CD14-positive monocyte (primary cell): ENCODE data around the gene NT5C3B. TPM values are rescaled to one million over a fixed set of nuclear protein-coding genes. Genes with fewer than 3 reads are reported as not detected.

Experiments
- DNase-seq, 3 donors: peaks; one replicate each; pipeline ENCODE4 v3.0.0-alpha.2; 2011 to 2022
- H2AFZ ChIP-seq: 2 replicates; pipeline ENCODE4 v1.6.0; 2012; ENCODE audit warnings: mild to moderate bottlenecking, low read depth, low read length, inconsistent platforms; ENCODE audit not compliant: insufficient read depth, poor library complexity, severe bottlenecking
- H3K27ac ChIP-seq, 2 donors: 1 replicate in 1 of 2; 2 replicates in 1 of 2; pipeline ENCODE4 v1.5.1; 2012 to 2013; ENCODE audit warnings: low read length in 2 of 2, control low read depth in 1 of 2, inconsistent platforms in 1 of 2, low read depth in 1 of 2, mild to moderate bottlenecking in 1 of 2
- H3K27me3 ChIP-seq, 2 donors: one replicate each; pipeline versions ENCODE4 v1.6.0 to v1.6.1; 2011 to 2013; ENCODE audit warnings: low read length in 2 of 2; ENCODE audit not compliant: control insufficient read depth in 2 of 2, insufficient read depth in 2 of 2
- H3K36me3 ChIP-seq, 2 donors: replicated peaks in 1 of 2; 1 replicate in 1 of 2; 2 replicates in 1 of 2; pipeline versions ENCODE4 v1.5.1 to v1.6.1; 2012 to 2013; ENCODE audit warnings: low read length in 2 of 2, control low read depth in 1 of 2, inconsistent platforms in 1 of 2, mild to moderate bottlenecking in 1 of 2; ENCODE audit not compliant: insufficient read depth in 2 of 2, control insufficient read depth in 1 of 2
- H3K4me1 ChIP-seq, 2 donors: 1 replicate in 1 of 2; 2 replicates in 1 of 2; pipeline versions ENCODE4 v1.5.1 to v1.6.1; 2012 to 2013; ENCODE audit warnings: low read length in 2 of 2, control low read depth in 1 of 2, inconsistent platforms in 1 of 2, mild to moderate bottlenecking in 1 of 2, moderate library complexity in 1 of 2; ENCODE audit not compliant: insufficient read depth in 2 of 2, control insufficient read depth in 1 of 2
- H3K4me2 ChIP-seq: replicated peaks from 2 replicates; pipeline ENCODE3; 2012; ENCODE audit warnings: low read length, moderate library complexity, mild to moderate bottlenecking; ENCODE audit not compliant: poor library complexity, severe bottlenecking; ENCODE audit errors: extremely low read depth
- H3K4me3 ChIP-seq, 3 experiments: fragments of 200-600 bp in 1 of 3; sonication (generic) in 1 of 3; replicated peaks in 1 of 3; 1 replicate in 2 of 3; 2 replicates in 1 of 3; pipeline ENCODE4 v1.5.1; 2011 to 2013; ENCODE audit warnings: low read length in 3 of 3, mild to moderate bottlenecking in 3 of 3, control low read depth in 2 of 3, low read depth in 2 of 3, inconsistent platforms in 1 of 3, moderate library complexity in 1 of 3
- H3K79me2 ChIP-seq: 2 replicates; pipeline ENCODE4 v1.6.0; 2012; ENCODE audit warnings: mild to moderate bottlenecking, control low read depth, inconsistent platforms, low read length, moderate library complexity; ENCODE audit not compliant: insufficient read depth
- H3K9ac ChIP-seq: 2 replicates; pipeline ENCODE4 v1.6.0; 2017; ENCODE audit warnings: low read length, mild to moderate bottlenecking; ENCODE audit not compliant: insufficient read depth, poor library complexity, severe bottlenecking
- H3K9me3 ChIP-seq, 2 donors: replicated peaks in 1 of 2; 1 replicate in 1 of 2; 2 replicates in 1 of 2; pipeline versions ENCODE4 v1.5.1 to v1.6.1; 2012 to 2013; ENCODE audit warnings: low read length in 2 of 2, control low read depth in 1 of 2; ENCODE audit not compliant: control insufficient read depth in 1 of 2, insufficient read depth in 1 of 2
- H4K20me1 ChIP-seq: 2 replicates; pipeline ENCODE4 v1.6.0; 2012; ENCODE audit warnings: mild to moderate bottlenecking, low read length, control low read depth, moderate library complexity; ENCODE audit not compliant: insufficient read depth
- H3K27ac Mint-ChIP-seq, 7 donors: one replicate each; pipeline ENCODE4 v1.8.0; 2020; ENCODE audit warnings: mild to moderate bottlenecking in 7 of 7, mixed read lengths in 7 of 7, moderate library complexity in 6 of 7, inconsistent platforms in 2 of 7
- H3K27me3 Mint-ChIP-seq, 3 donors: one replicate each; pipeline ENCODE4 v1.8.0; 2021 to 2022; ENCODE audit warnings: low read depth in 3 of 3, mild to moderate bottlenecking in 3 of 3, mixed read lengths in 3 of 3, moderate library complexity in 3 of 3, inconsistent platforms in 1 of 3
- H3K36me3 Mint-ChIP-seq, 2 donors: one replicate each; pipeline ENCODE4 v1.8.0; 2020; ENCODE audit warnings: mixed read lengths in 2 of 2, inconsistent platforms in 1 of 2, mild to moderate bottlenecking in 1 of 2
- H3K4me1 Mint-ChIP-seq: one replicate; pipeline ENCODE4 v1.8.0; 2020; ENCODE audit warnings: mild to moderate bottlenecking, mixed read lengths
- H3K4me3 Mint-ChIP-seq, 2 donors: one replicate each; pipeline ENCODE4 v1.8.0; 2020; ENCODE audit warnings: mild to moderate bottlenecking in 2 of 2, mixed read lengths in 2 of 2, moderate library complexity in 1 of 2
- H3K9me3 Mint-ChIP-seq, 7 donors: one replicate each; pipeline ENCODE4 v1.8.0; 2020 to 2022; ENCODE audit warnings: mixed read lengths in 7 of 7, mild to moderate bottlenecking in 6 of 7, moderate library complexity in 6 of 7, inconsistent platforms in 2 of 7
- WGBS: methylation state at CpG from one replicate; pipeline ENCODE4 v1.1.5; 2013; ENCODE audit warnings: missing lambda C conversion rate; ENCODE audit not compliant: insufficient coverage; 5-methylcytosine and 5-hydroxymethylcytosine counted together
- intact Hi-C, 2 donors: fragments of 100-400 bp; cut with micrococcal nuclease; formaldehyde crosslinking; loops; one replicate each; pipeline versions ENCODE4 v1.15.0 to v1.15.1; 2023
- polyA minus RNA-seq: library from RNA; depleted of rRNA, polyadenylated mRNA; stranded (reverse); fragments of >200 nt; gene quantifications from 2 replicates; pipeline ENCODE4 v1.2.3, GENCODE V29; 2012
- polyA plus RNA-seq, 3 donors: library from polyadenylated mRNA; depleted of rRNA in 1 of 3; unstranded in 2 of 3; stranded (reverse) in 1 of 3; fragments of 300-500 nt in 2 of 3; fragments of >200 nt in 1 of 3; fragmentation: Illumina TruSeq in 2 of 3; gene quantifications; 1 replicate in 2 of 3; 2 replicates in 1 of 3; pipeline ENCODE4 v1.2.3, GENCODE V29; 2012 to 2021
- total RNA-seq, 12 experiments: library from RNA in 1 of 12; stranded (reverse) in 1 of 12; fragments of 120-200 nt in 1 of 12; gene quantifications; one replicate each; pipeline ENCODE4 v1.2.4 and lab custom pipeline; 2013 to 2026; ENCODE audit warnings: mixed read lengths in 6 of 12, inconsistent platforms in 1 of 12
- TF ChIP-seq, protein P1 (sequence below): fragments of 200-600 bp; IDR thresholded peaks from one replicate; pipeline ENCODE4 v1.8.0; 2022; ENCODE audit warnings: antibody characterized with exemption, mild to moderate bottlenecking

Gene NT5C3B
- 11.7 TPM for total RNA-seq (2013)
- polyA plus RNA-seq (10 to 100 TPM; 11.5 to 14.2 (median 13.5) TPM), polyA minus RNA-seq (3.3 and 6.9 TPM in 2 replicates), total RNA-seq (lab: John Stamatoyannopoulos, UW) (0.67 to 11.5 (median 7.3) reads per million in 11 experiments)

DNA sequence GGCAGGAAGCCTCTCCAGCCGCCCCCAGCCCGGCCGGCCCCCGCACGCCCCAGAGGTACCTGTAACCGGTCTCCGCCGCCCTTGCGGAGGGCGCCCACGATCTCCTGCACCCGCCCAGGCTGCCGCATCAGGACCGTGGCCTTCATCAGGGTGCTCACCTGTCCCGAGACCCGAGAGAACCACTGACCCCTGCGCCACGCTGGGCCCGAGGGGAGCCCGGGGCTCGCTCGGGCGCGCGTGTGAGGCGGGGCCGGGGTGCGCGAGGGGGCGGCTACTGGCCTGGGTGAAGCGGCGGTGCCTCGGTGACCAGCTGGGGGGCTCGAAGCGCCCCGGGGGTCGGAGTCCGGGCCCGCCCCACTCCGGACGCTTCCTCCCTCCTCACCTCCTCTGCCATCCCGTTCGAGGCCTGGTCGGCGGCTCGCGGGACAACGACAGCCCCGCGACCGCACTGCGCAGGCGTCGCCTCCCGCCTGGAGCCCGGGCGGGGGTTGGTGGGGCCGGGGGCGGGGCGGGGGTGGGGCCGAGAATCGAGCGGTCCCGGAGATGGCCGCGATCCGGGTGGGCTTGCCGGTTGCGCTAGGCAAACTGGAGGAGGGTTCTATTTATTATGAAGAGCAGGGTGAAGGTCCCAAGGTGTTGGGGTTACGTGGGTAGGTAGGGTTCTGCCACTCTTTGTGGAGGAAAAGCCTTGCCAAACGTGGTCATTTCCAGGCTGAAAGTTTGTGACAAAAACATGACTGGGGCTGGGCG, at the start of gene NT5C3B:
Gene NT5C3B, minus strand, starts transcription at position 433 of the 750 bp plus-strand sequence. Its CDS starts 39 bp downstream, at position 394.
- TF ChIP-seq, protein P1, sequence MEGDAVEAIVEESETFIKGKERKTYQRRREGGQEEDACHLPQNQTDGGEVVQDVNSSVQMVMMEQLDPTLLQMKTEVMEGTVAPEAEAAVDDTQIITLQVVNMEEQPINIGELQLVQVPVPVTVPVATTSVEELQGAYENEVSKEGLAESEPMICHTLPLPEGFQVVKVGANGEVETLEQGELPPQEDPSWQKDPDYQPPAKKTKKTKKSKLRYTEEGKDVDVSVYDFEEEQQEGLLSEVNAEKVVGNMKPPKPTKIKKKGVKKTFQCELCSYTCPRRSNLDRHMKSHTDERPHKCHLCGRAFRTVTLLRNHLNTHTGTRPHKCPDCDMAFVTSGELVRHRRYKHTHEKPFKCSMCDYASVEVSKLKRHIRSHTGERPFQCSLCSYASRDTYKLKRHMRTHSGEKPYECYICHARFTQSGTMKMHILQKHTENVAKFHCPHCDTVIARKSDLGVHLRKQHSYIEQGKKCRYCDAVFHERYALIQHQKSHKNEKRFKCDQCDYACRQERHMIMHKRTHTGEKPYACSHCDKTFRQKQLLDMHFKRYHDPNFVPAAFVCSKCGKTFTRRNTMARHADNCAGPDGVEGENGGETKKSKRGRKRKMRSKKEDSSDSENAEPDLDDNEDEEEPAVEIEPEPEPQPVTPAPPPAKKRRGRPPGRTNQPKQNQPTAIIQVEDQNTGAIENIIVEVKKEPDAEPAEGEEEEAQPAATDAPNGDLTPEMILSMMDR = no peak
- peak within 1 kb of the TSS; percentile 44 to 86 (median 75) for H3K4me3 ChIP-seq
- Mint-ChIP-seq H3K27ac (peak within 1 kb of the TSS in 2 of 7 donors; percentile 30 to 57), H3K27me3 (peaks cover 22 to 34% (median 25%) of the 10 kb centered on the region in 3 donors), H3K4me1 (peaks cover 12% of the 10 kb centered on the region), H3K36me3 (peaks cover 3 to 4% of the 10 kb centered on the region in 2 donors), H3K9me3 (peaks cover 0 to 3% (median 0%) of the 10 kb centered on the region in 7 donors), H3K4me3 (peak within 1 kb of the TSS; percentile 79 to 90)
- H3K4me1 ChIP-seq = peaks cover 11 to 16% of the 10 kb centered on the region in 2 donors
- H4K20me1 ChIP-seq = no peaks in the 10 kb centered on the region
- DNase-seq = peak in 1 of 3 donors; percentile 21
- peaks cover 2 to 8% of the 10 kb centered on the region in 2 donors for H3K27me3 ChIP-seq
- peak within 1 kb of the TSS; percentile 98 for H2AFZ ChIP-seq
- no peaks in the 10 kb centered on the region for H3K79me2 ChIP-seq
- peak within 1 kb of the TSS; percentile 99 for H3K4me2 ChIP-seq
- intact Hi-C loops = no loop called here
- no peak within 1 kb of the TSS for H3K27ac ChIP-seq
- H3K9ac ChIP-seq = peak within 1 kb of the TSS; percentile 74
- WGBS = under 1% methylated on average over 44 of the region's 72 CpGs
- no peaks in the 10 kb centered on the region for H3K36me3 ChIP-seq
- H3K9me3 ChIP-seq = no peaks in the 10 kb centered on the region

DNA sequence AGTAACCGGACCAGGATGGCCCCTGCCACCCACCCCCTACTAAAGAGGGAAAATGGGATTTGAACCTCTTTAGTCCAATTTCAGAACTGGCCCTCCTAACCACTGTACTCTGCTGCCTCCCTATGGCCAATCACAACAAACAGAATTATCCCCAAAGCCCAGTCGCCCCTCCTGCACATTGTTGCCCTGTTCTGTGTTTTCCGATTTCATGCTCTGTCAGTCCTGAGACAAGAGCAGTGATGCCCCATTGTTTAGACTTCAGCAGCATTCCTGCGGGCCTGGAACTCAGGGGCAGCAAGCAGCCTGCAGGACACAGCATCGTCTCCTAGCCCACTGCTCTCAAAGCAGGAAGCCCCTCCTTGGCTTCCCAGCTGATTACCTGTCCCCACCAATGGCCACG, 49.7 kb upstream of the NT5C3B start:
- no peaks in the 10 kb centered on the region for H3K27me3 ChIP-seq
- 98% methylated on average over 5 of the region's 6 CpGs for WGBS
- no peak for DNase-seq
- peaks cover 80 to 94% of the 10 kb centered on the region in 2 donors for H3K36me3 ChIP-seq
- H3K9me3 ChIP-seq = no peaks in the 10 kb centered on the region
- H3K4me1 ChIP-seq = no peaks in the 10 kb centered on the region
- H4K20me1 ChIP-seq = peaks cover 3% of the 10 kb centered on the region
- no peak overlapping the region for H3K9ac ChIP-seq
- Mint-ChIP-seq H3K4me3 (no peak overlapping the region), H3K27ac (no peak overlapping the region), H3K4me1 (no peaks in the 10 kb centered on the region), H3K27me3 (peaks cover 0 to 2% (median 0%) of the 10 kb centered on the region in 3 donors), H3K36me3 (peaks cover 74 to 97% of the 10 kb centered on the region in 2 donors), H3K9me3 (peaks cover 0 to 3% (median 0%) of the 10 kb centered on the region in 7 donors)
- intact Hi-C loops = no loop called here
- no peak overlapping the region for H3K4me2 ChIP-seq
- no peak overlapping the region for H3K27ac ChIP-seq
- H3K4me3 ChIP-seq = no peak overlapping the region
- H3K79me2 ChIP-seq = no peaks in the 10 kb centered on the region
- H2AFZ ChIP-seq = no peak overlapping the region
- TF ChIP-seq, protein P1 = no peak
